ENCODE measurements around the gene BABAM2.
"Not testable (repeated sequence)": the region's sequence is repeated elsewhere in the genome, so short reads cannot be mapped to it uniquely, and the experiment has no call there.

The BABAM2 gene

GRCh38 chr2:27976308-27976707 lies 85.8 kb downstream of the BABAM2 start:
- DNase-seq (ENCODE audit: low read depth in 2 of 2): no peak
- no peak overlapping the region for H3K4me3 ChIP-seq (replicated peaks in 1 of 2; ENCODE audit: low read depth in 2 of 2, low read length in 2 of 2)
- TF ChIP-seq CTCF (IDR thresholded peaks at IDR 0.05; ENCODE audit: low read depth, low read length): no peak

GRCh38 chr2:27977731-27978312 lies 87.3 kb downstream of the BABAM2 start:
- no peak overlapping the region for H3K4me3 ChIP-seq (replicated peaks in 1 of 2; ENCODE audit: low read depth in 2 of 2, low read length in 2 of 2)
- peak; percentile 82 to 95 for DNase-seq (ENCODE audit: low read depth in 2 of 2)

GRCh38 chr2:27978761-27979160 lies 88.2 kb downstream of the BABAM2 start:
- not testable (repeated sequence) for DNase-seq (ENCODE audit: low read depth in 2 of 2); H3K4me3 ChIP-seq (replicated peaks in 1 of 2; ENCODE audit: low read depth in 2 of 2, low read length in 2 of 2)

More at GRCh38 chr2:27977731-27978312, 87.3 kb downstream of the BABAM2 start:
- no peak for TF ChIP-seq CTCF (IDR thresholded peaks at IDR 0.05; ENCODE audit: low read depth, low read length)

GRCh38 chr2:27980242-27980641 lies 89.7 kb downstream of the BABAM2 start:
- no peak for TF ChIP-seq CTCF (IDR thresholded peaks at IDR 0.05; ENCODE audit: low read depth, low read length)
- no peak for DNase-seq (ENCODE audit: low read depth in 2 of 2)
- H3K4me3 ChIP-seq (replicated peaks in 1 of 2; ENCODE audit: low read depth in 2 of 2, low read length in 2 of 2): no peak overlapping the region

- DNase-seq (ENCODE audit: low read depth in 2 of 2): no peak
- H3K4me3 ChIP-seq (replicated peaks in 1 of 2; ENCODE audit: low read depth in 2 of 2, low read length in 2 of 2): no peak overlapping the region
- TF ChIP-seq CTCF (IDR thresholded peaks at IDR 0.05; ENCODE audit: low read depth, low read length): no peak
Observed at GRCh38 chr2:27984153-27984552, 93.6 kb downstream of the BABAM2 start.

- no peak for TF ChIP-seq CTCF (IDR thresholded peaks at IDR 0.05; ENCODE audit: low read depth, low read length)
- no peak overlapping the region for H3K4me3 ChIP-seq (replicated peaks in 1 of 2; ENCODE audit: low read depth in 2 of 2, low read length in 2 of 2)
Observed at GRCh38 chr2:27988306-27988705, 97.8 kb downstream of the BABAM2 start.

GRCh38 chr2:27988718-27989117 lies 98.2 kb downstream of the BABAM2 start:
- no peak for TF ChIP-seq CTCF (IDR thresholded peaks at IDR 0.05; ENCODE audit: low read depth, low read length)
- H3K4me3 ChIP-seq (replicated peaks in 1 of 2; ENCODE audit: low read depth in 2 of 2, low read length in 2 of 2): no peak overlapping the region
- no peak for DNase-seq (ENCODE audit: low read depth in 2 of 2)

More at GRCh38 chr2:27988306-27988705, 97.8 kb downstream of the BABAM2 start:
- no peak for DNase-seq (ENCODE audit: low read depth in 2 of 2)

Measured in cardiac fibroblast (primary cell).